HG02840 (cell line): Measurements from ENCODE around the gene RGL4.
"Not testable (repeated sequence)": the region's sequence is repeated elsewhere in the genome, so short reads cannot be mapped to it uniquely, and the experiment has no call there.

Experiments used
- ATAC-seq: cut with Tn5 transposase; IDR thresholded peaks from one replicate; pipeline ENCODE4 v1.9.1; 2021; ENCODE audit warnings: mild to moderate bottlenecking, moderate library complexity, moderate number of reproducible peaks; ENCODE audit not compliant: unreplicated experiment, low FRiP score

RGL4 gene, protein sequence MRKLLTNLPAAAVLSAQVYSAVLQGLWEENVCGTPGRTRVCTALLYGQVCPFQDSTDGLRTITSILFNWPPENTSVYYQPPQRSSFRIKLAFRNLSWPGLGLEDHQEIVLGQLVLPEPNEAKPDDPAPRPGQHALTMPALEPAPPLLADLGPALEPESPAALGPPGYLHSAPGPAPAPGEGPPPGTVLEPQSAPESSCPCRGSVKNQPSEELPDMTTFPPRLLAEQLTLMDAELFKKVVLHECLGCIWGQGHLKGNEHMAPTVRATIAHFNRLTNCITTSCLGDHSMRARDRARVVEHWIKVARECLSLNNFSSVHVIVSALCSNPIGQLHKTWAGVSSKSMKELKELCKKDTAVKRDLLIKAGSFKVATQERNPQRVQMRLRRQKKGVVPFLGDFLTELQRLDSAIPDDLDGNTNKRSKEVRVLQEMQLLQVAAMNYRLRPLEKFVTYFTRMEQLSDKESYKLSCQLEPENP

GRCh38 chr22:23690713-23691112 lies at the start of gene RGL4:
TSS of gene RGL4 (plus strand) at chr22:23691013. CDS start at chr22:23692031, 1,018 bp downstream.
- ATAC-seq, result no peak

DNA sequence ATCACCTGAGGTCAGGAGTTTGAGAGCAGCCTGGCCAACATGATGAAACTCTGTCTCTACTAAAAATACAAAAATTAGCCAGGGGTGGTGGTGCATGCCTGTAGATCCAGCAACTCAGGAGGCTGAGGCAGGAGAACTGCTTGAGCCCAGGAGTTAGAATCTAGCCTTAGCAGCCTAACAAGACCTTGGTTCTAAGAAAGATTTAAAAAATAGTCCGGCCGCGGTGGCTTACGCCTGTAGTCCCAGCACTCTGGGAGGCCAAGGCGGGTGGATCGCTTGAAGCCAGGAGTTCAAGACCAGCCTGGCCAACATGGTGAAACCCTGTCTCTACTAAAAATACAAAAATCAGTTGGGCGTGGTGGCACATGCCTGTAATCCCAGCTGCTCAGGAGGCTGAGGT lies 44.3 kb upstream of the RGL4 start:
- not testable (repeated sequence) for ATAC-seq

GRCh38 chr22:23649071-23649501 lies 41.7 kb upstream of the RGL4 start:
- no peak for ATAC-seq

- ATAC-seq, result no peak
Measured at GRCh38 chr22:23651676-23652075, 39.1 kb upstream of the RGL4 start.

GRCh38 chr22:23652286-23652685 lies 38.5 kb upstream of the RGL4 start:
- no peak for ATAC-seq

GRCh38 chr22:23652711-23653110 lies 38.1 kb upstream of the RGL4 start:
- no peak for ATAC-seq

- no peak for ATAC-seq
Measured at GRCh38 chr22:23655891-23656475, 34.8 kb upstream of the RGL4 start.

DNA sequence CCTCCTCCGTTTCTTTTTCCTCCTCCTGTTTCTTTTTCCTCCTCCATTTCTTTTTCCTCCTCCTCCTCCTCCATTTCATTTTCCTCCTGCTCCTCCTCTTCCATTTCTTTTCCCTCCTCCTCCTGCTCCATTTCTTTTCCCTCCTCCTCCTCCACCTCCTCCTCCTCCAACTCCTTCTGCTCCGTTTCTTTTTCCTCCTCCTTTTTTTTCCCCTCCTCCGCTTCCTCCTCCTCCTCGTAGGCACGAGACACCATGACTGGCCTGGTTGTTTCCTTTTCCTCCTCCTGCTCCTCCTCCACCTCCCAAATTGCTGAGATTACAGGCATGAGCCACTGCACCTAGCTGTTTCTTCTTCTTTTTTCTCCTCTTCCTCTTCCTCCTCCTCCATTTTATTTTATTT lies 33.1 kb upstream of the RGL4 start:
- ATAC-seq, result no peak

- not testable (repeated sequence) for ATAC-seq
Measured at GRCh38 chr22:23660381-23660780, 30.4 kb upstream of the RGL4 start.

DNA sequence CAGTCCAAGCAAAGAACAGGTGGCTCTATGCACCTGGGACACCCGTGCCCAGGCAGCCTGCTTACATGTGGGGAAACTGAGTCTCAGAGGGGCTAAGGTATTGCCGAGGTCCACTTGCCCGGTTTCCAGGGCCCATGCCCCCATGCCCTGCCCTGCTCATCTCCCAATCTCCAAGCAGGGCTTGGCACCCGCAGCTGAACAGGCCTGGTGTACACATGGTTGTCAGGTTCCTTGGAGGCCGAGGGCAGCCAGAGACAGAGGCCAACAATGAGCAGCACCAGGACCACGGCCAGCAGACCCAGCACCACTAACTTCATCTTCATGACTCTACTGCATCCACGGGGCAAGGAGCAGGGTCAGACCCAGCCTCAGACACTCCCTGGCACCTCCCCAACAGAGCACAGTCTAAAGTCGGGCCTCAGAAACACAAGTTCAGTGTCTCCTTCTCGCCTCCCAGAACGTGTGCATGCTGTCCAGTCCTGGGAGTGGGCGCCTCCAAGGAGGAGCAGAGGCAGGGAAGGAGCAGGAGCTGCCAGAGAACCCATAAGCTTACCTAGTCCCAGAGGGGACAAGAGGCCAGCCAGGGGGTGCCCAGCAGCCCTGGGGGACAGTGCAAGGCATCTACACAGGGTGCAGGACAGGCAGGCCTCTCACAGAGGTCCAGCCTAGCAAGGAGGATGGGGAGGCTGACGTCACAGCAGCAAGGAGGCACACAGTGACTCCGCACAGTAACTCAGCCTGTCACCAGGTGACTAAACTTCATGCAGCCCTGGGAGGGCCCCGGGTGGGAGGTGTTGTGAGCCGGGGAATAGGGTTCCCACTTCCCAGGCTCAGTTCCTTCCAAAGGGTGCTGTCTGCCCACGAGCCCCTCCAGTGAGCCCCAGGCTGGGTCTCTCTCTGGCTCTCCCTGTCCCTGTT lies 20.2 kb upstream of the RGL4 start:
- no peak for ATAC-seq

DNA sequence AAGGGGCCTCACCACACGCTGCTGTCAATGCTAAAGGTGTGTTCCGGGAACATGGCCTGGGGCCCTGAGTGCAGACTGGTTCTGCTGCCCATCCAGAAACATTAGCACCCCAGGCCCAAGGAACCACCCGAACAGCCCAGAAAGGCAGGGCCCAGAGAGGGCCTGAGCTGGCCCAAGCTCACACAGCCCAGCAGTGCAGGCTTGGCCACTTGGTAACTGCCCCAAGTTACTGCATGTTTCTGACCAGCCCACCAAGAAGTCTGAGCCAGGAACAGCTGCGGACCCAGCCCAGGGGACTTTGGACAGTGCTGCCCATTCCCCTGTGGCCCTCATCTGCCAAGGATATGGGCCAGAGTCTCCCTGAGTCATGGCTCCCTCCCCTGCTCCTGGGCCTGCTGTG lies 19.4 kb upstream of the RGL4 start:
- ATAC-seq, result not testable (repeated sequence)

GRCh38 chr22:23672307-23673049 lies 18.3 kb upstream of the RGL4 start:
- ATAC-seq, result not testable (repeated sequence)

DNA sequence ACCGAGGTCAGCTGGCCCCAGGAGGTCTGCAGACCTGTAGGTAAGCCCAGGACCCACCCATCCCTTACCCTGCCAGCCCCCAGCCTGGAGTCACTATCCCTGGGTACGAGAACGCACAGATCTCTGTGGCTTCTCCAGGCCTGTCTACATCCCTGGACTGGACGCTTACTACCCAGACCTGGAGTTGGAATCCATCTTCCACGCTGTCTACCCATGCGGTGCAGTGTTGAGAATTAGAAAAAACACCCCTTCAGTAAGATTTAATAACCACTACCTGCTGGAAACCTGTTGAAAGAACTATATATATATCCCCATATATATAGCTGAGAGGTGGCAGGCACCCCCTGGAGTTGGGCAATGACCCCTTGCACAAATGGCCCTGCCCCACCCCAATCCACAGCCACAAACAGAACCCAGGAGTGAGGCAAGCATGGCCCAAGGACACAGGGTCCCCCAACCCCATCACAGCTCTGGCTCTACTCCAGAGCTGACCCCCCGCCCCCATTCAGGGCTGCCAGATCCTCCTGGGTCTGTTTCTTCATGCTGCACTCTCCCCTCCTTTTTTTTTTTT lies 17.7 kb upstream of the RGL4 start:
- ATAC-seq, result no peak

GRCh38 chr22:23673826-23674690 lies 16.8 kb upstream of the RGL4 start:
- ATAC-seq, result no peak

DNA sequence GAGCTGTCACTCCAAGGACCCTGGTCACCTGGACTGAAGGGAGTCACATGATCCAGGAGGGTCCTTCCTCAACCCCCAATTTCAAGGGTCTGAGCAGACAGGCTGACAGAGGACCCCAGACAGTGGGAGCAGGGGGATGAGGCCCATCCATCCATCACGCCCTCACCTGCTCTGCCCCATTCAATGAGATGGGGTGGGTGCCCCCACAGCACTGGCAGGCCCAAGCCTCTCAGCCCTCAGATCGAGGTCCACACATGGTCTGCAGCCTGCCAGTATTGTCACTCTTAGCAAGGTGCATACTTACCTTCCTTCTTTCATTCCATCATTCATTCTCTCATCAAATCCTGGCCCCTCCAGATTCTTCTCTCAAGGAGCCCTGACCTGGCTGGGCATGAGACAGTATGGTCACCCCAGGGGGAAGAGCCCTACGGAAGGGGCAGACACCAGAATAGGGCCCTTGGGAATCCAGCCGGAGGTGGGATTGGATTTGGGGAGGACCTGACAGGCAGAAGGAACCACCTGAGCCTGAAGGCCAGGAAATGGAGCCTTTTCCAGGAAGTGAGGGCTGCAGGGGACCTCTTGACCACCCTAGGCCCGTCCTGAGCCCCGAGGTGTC lies 15.8 kb upstream of the RGL4 start:
- ATAC-seq, result not testable (repeated sequence)

DNA sequence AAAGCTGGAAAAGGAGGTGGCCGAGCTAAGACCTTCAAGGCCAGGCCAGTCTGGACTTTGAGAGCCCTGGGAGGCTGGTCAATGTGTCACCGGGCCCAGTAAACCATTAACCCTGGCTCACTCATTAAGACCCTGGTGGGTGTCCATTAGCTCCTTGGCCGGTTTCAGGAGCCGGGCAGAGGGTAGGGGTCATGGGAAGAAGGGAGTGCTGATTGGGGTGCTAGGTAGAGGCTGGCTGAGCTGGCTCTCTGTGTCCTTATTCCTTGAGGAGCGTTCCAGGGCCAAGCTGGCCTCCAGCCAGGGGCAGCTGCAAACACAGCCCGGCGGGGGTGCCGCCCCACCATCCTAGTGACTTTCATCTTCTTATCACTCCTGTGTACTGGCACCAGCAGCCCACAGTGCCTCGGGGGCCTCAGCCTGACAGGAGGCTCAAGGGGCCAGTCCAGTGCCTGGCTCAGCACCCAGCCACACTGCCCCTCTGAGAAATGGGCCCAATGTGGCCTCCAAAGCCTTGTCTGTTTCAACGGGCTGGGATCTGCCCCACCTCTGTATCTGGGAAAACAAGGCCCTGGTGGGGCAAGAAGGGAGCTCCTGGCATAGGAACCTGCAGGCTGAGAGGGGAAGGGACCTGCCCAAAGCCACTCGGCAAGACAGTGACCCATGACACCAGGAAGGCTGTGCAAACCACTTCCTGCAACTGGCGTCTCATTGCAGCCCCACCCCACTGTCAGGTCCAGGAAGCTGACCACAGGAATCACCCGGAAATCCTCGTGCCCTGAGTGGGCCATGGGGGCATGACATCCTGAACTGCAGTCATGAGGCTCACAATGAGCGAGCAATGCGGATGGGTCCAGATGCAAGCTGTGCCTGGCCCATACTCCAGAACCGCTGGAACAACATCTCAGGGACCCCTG lies 15.1 kb upstream of the RGL4 start:
- ATAC-seq, result no peak
